ENCODE results near the gene EPHA5.

GRCh38 chr4:65580551-65580950 lies 89.7 kb downstream of the EPHA5 start:
- no peak for TF ChIP-seq CTCF (IDR thresholded peaks at IDR 0.05)
- no peak for TF ChIP-seq POLR2AphosphoS5 (IDR thresholded peaks at IDR 0.05; ENCODE audit: insufficient read depth in 1 of 2, low read depth in 1 of 2)

Measured in vagina (tissue), 2 donors.